Tibial nerve (tissue), 4 donors: ENCODE measurements around the gene NUCB2. TPM values are rescaled to one million over a fixed set of nuclear protein-coding genes. Genes with fewer than 3 reads are reported as not detected.

Source experiments
- DNase-seq, 2 donors: peaks; one replicate each; pipeline ENCODE4 v3.0.0-alpha.2; 2019; ENCODE audit warnings: low spot score in 2 of 2
- H3K27ac ChIP-seq, 4 donors: fragments of 200-600 bp; sonication (generic) in 3 of 4; one replicate each; pipeline ENCODE4 v1.5.1; 2017 to 2019; ENCODE audit warnings: mild to moderate bottlenecking in 1 of 4
- H3K27me3 ChIP-seq, 2 donors: fragments of 200-600 bp; sonication (generic) in 1 of 2; one replicate each; pipeline versions ENCODE4 v1.5.1 to v1.6.0; 2017 to 2019
- H3K36me3 ChIP-seq, 3 donors: fragments of 200-600 bp; sonication (generic); one replicate each; pipeline ENCODE4 v1.5.1; 2018 to 2019
- H3K4me1 ChIP-seq, 4 donors: fragments of 200-600 bp; sonication (generic) in 3 of 4; one replicate each; pipeline ENCODE4 v1.5.1; 2017 to 2019
- H3K4me3 ChIP-seq, 4 donors: fragments of 200-600 bp; sonication (generic) in 3 of 4; one replicate each; pipeline ENCODE4 v1.5.1; 2017 to 2019; ENCODE audit warnings: mild to moderate bottlenecking in 1 of 4, moderate library complexity in 1 of 4
- H3K9me3 ChIP-seq, 4 donors: fragments of 200-600 bp; sonication (generic) in 3 of 4; one replicate each; pipeline ENCODE4 v1.5.1; 2017 to 2019
- EP300 ChIP-seq, 2 donors: sonication (generic); formaldehyde crosslinking; IDR thresholded peaks; one replicate each; pipeline ENCODE4 v1.6.1; 2017; ENCODE audit warnings: antibody characterized with exemption in 2 of 2, mild to moderate bottlenecking in 1 of 2
- POLR2A ChIP-seq, 2 donors: fragments of 450-650 bp; IDR thresholded peaks; one replicate each; pipeline ENCODE4 v1.6.1; 2017; ENCODE audit warnings: antibody characterized with exemption in 2 of 2, mild to moderate bottlenecking in 2 of 2, moderate library complexity in 2 of 2
- WGBS, 2 donors: methylation state at CpG; one replicate each; pipeline ENCODE4 v1.1.5; 2018; 5-methylcytosine and 5-hydroxymethylcytosine counted together
- total RNA-seq, 4 donors: library from RNA; depleted of rRNA; stranded (reverse); fragments of >200 nt; gene quantifications; one replicate each; pipeline ENCODE4 v1.1.0, GENCODE V29; 2016
- TF ChIP-seq, protein P1 (sequence below), 5 experiments: fragments of 200-600 bp in 3 of 5; fragments of 450-650 bp in 2 of 5; sonication (generic) in 3 of 5; IDR thresholded peaks; one replicate each; pipeline ENCODE4 v1.5.1; 2016 to 2019; ENCODE audit warnings: antibody characterized with exemption in 5 of 5, mild to moderate bottlenecking in 3 of 5, moderate library complexity in 2 of 5

NUCB2 gene
- total RNA-seq, 4 donors from 2014 or later = 29.1 to 45.4 (median 36.0) TPM

DNA sequence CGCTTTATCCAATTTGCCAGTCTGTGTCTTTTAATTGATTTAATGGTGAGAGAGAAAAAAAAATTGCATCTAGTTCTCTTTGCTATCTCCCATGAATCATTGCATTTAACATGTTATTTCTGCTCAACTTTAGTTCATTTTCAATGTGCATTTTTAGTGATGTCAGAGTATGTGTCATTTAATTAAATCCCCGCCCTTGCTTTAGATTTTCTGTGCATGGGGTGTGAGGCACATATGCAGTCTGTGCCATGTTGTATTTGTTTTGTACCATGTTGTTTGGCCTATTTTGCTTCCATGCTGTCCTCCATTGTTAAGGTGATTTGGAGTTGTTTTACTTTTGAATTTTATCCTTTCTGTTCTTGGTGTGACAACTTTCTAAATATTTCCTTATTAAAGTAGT, 66.7 kb downstream of the NUCB2 start:
- no peaks in the 10 kb centered on the region for H3K9me3 ChIP-seq

DNA sequence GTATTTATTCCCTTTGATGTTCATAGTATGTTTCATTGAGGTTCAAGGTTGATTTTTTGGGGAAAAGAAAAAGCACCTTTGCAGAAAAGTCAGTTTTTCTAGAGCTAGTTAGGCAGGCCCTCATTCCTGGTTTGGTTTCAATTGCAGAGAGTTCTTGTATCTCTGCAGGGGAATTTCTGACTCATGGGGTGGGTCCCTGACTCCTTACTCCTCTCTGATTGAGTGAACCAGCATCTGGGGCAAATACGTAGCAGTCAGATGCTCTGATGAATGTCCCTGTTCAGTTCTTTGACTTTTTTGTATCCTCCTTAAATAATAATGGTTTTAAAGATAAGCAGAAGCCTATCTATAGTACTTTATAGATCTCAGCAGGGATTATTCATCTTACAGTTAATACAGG, 67.4 kb downstream of the NUCB2 start:
- DNase-seq = no peak
- H3K4me3 ChIP-seq = no peak overlapping the region
- H3K4me1 ChIP-seq = no peaks in the 10 kb centered on the region
- H3K36me3 ChIP-seq = no peaks in the 10 kb centered on the region
- no peaks in the 10 kb centered on the region for H3K9me3 ChIP-seq
- H3K27ac ChIP-seq = no peak overlapping the region
- TF ChIP-seq, protein P1, sequence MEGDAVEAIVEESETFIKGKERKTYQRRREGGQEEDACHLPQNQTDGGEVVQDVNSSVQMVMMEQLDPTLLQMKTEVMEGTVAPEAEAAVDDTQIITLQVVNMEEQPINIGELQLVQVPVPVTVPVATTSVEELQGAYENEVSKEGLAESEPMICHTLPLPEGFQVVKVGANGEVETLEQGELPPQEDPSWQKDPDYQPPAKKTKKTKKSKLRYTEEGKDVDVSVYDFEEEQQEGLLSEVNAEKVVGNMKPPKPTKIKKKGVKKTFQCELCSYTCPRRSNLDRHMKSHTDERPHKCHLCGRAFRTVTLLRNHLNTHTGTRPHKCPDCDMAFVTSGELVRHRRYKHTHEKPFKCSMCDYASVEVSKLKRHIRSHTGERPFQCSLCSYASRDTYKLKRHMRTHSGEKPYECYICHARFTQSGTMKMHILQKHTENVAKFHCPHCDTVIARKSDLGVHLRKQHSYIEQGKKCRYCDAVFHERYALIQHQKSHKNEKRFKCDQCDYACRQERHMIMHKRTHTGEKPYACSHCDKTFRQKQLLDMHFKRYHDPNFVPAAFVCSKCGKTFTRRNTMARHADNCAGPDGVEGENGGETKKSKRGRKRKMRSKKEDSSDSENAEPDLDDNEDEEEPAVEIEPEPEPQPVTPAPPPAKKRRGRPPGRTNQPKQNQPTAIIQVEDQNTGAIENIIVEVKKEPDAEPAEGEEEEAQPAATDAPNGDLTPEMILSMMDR (IDR thresholded peaks at IDR 0.05) = no peak
- TF ChIP-seq EP300 (IDR thresholded peaks at IDR 0.05) = no peak
- TF ChIP-seq POLR2A (IDR thresholded peaks at IDR 0.05) = no peak
- no peaks in the 10 kb centered on the region for H3K27me3 ChIP-seq
- WGBS, 2 donors = 75 to 95% methylated on average over 1 of the region's 1 CpG

More for the DNA sequence above, 66.7 kb downstream of the NUCB2 start:
- Histone ChIP-seq H3K4me1 (no peaks in the 10 kb centered on the region), H3K27ac (no peak overlapping the region), H3K4me3 (no peak overlapping the region), H3K27me3 (no peaks in the 10 kb centered on the region), H3K36me3 (no peaks in the 10 kb centered on the region)
- 95 to 96% methylated on average over 2 of the region's 2 CpGs for WGBS, 2 donors
- DNase-seq = no peak
- TF ChIP-seq, protein P1 (IDR thresholded peaks at IDR 0.05) = no peak
- TF ChIP-seq POLR2A (IDR thresholded peaks at IDR 0.05) = no peak
- TF ChIP-seq EP300 (IDR thresholded peaks at IDR 0.05) = no peak

DNA sequence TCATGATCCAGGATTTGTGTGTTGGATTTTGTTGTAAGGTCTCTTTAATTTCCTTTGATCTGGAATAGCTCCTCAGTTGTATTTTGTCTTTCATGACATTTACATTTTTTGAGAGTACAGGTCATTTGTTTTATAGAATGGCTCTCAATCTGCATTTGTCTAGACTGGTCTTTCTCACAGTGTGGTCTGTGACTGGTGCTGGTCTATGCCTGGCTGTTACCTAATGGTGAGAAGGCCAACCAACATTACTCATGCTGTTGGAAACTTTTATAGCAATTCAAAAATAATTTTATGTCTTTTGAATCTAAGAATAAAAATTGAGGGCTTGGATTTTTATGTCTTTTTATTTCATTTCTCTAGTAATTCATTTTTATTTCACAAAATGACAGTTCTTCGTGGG, 71.1 kb downstream of the NUCB2 start:
- no peaks in the 10 kb centered on the region for H3K9me3 ChIP-seq
- 39 to 67% methylated on average over 1 of the region's 1 CpG for WGBS, 2 donors
- no peak overlapping the region for H3K4me3 ChIP-seq
- H3K27me3 ChIP-seq = no peaks in the 10 kb centered on the region
- no peak for TF ChIP-seq POLR2A (IDR thresholded peaks at IDR 0.05)
- TF ChIP-seq, protein P1 (IDR thresholded peaks at IDR 0.05) = no peak
- no peak for TF ChIP-seq EP300 (IDR thresholded peaks at IDR 0.05)
- no peak overlapping the region for H3K27ac ChIP-seq
- no peaks in the 10 kb centered on the region for H3K36me3 ChIP-seq
- H3K4me1 ChIP-seq = peaks cover 0 to 16% (median 3%) of the 10 kb centered on the region in 4 donors
- no peak for DNase-seq

DNA sequence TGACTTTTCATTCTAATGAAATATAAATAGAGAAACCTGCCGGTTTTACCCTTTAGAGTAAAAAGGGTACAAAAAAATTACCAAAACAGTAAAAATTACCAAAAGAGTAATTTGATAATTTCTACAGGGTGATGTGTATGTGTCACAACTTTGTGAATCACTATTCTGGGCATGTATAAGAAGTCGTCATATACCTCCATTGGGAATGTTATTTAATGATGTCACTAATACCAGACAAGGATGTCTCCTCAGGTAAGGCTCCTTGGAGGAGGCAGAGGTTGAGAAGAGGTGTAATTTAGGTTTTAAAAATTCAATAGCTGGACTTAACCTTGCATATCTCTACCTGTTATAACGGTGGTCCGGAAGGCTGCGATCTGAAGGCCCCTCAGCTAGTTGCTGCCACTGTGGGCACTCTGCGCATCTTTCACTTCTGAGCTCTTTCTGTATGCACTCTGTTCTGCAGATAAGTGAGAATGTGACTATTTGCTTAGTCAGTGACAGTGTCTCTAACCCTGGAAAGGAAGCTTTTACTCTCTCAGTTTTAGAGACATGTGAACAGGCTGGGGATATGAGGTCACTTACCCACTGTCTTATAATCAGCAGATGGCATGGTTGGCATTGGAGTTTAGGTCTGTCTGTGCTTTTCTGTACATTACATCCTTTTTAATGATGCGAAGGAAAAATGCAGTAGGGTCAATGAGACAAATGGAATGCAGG, 74.1 kb downstream of the NUCB2 start:
- DNase-seq = no peak
- TF ChIP-seq POLR2A (IDR thresholded peaks at IDR 0.05) (no peak), EP300 (IDR thresholded peaks at IDR 0.05) (no peak)
- TF ChIP-seq, protein P1 (IDR thresholded peaks at IDR 0.05) = no peak
- no peaks in the 10 kb centered on the region for H3K27me3 ChIP-seq
- H3K4me3 ChIP-seq = no peak overlapping the region
- H3K4me1 ChIP-seq = peaks cover 0 to 27% (median 12%) of the 10 kb centered on the region in 4 donors
- H3K27ac ChIP-seq = no peak overlapping the region
- H3K9me3 ChIP-seq = no peaks in the 10 kb centered on the region
- WGBS, 2 donors = 94 to 98% methylated on average over 7 of the region's 7 CpGs
- H3K36me3 ChIP-seq = no peaks in the 10 kb centered on the region

DNA sequence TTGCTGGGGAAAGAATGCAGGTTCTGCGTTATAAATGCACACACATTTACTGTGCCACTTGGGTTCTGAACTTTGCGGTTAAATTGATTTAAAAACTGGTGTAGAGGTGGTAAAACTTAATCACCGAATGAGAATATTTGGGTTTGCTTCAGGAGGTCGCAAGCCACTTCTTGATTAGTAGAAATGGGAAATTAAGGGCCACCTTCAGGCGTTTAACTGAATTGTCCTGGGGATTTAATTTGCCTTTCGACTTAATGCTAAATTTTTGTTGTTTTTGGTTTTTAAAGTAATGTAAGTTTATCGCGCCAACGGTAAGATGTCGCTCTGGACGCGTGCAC, 74.6 kb downstream of the NUCB2 start:
- H3K27ac ChIP-seq = peak overlapping the region in 1 of 4 donors; percentile 67
- WGBS, 2 donors = 27 to 34% methylated on average over 12 of the region's 12 CpGs
- peaks cover 0 to 27% (median 12%) of the 10 kb centered on the region in 4 donors for H3K4me1 ChIP-seq
- H3K4me3 ChIP-seq = peak overlapping the region; percentile 45 to 79 (median 60)
- no peaks in the 10 kb centered on the region for H3K9me3 ChIP-seq
- TF ChIP-seq, protein P1 (IDR thresholded peaks at IDR 0.05) = no peak
- TF ChIP-seq EP300 (IDR thresholded peaks at IDR 0.05) = no peak
- no peak for TF ChIP-seq POLR2A (IDR thresholded peaks at IDR 0.05)
- no peaks in the 10 kb centered on the region for H3K27me3 ChIP-seq
- DNase-seq = no peak
- no peaks in the 10 kb centered on the region for H3K36me3 ChIP-seq
